ENCODE data around the gene AMDHD1. TPM values are rescaled to one million over a fixed set of nuclear protein-coding genes. Genes with fewer than 3 reads are reported as not detected.

AMDHD1 gene
- total and polyA plus RNA-seq, 2 of the 8 experiments (the other 6 are each of a cell fraction or from before 2014, with no cell fraction given) = 0.14 TPM; not detected in 1

GRCh38 chr12:95975491-95975890 is 32.4 kb downstream of the AMDHD1 start (continued):
- TF ChIP-seq CHD7 (IDR thresholded peaks at IDR 0.05; ENCODE audit: insufficient replicate concordance, low read length) = no peak
- TF ChIP-seq POLR2AphosphoS5 (IDR thresholded peaks at IDR 0.05; ENCODE audit: low read depth, low read length) = no peak
- TF ChIP-seq CBX8 (IDR thresholded peaks at IDR 0.05; ENCODE audit: borderline replicate concordance, low read depth, low read length) = no peak
- no peak for TF ChIP-seq PHF8 (conservative IDR thresholded peaks at IDR 0.05; ENCODE audit: low read depth, low read length)
- TF ChIP-seq CTBP2 (IDR thresholded peaks at IDR 0.05; ENCODE audit: borderline replicate concordance, insufficient read depth, insufficient read length, low read length) = no peak
- TF ChIP-seq TAF1 (IDR thresholded peaks at IDR 0.05; ENCODE audit: low read depth, low read length) = no peak
- TF ChIP-seq KDM1A (IDR thresholded peaks at IDR 0.05; ENCODE audit: borderline replicate concordance, low read length) = no peak
- TF ChIP-seq HDAC6 (IDR thresholded peaks at IDR 0.05; ENCODE audit: low read depth, low read length) = no peak
- TF ChIP-seq SP4 (IDR thresholded peaks at IDR 0.05; ENCODE audit: low read length) = no peak
